DND-41 (cell line): Measurements from ENCODE around the gene S100PBP.

Experiments
- CTCF ChIP-seq: IDR thresholded peaks from 2 replicates; pipeline ENCODE4 v1.5.1; 2012; ENCODE audit warnings: borderline replicate concordance, low read length, moderate library complexity, mild to moderate bottlenecking; ENCODE audit not compliant: poor library complexity, severe bottlenecking; ENCODE audit errors: extremely low read depth
- EZH2 ChIP-seq: IDR thresholded peaks from 3 replicates; pipeline ENCODE4 v1.6.1; 2012; ENCODE audit warnings: borderline replicate concordance, low read depth, mild to moderate bottlenecking, moderate library complexity, low read length, inconsistent platforms; ENCODE audit not compliant: severe bottlenecking

DNA sequence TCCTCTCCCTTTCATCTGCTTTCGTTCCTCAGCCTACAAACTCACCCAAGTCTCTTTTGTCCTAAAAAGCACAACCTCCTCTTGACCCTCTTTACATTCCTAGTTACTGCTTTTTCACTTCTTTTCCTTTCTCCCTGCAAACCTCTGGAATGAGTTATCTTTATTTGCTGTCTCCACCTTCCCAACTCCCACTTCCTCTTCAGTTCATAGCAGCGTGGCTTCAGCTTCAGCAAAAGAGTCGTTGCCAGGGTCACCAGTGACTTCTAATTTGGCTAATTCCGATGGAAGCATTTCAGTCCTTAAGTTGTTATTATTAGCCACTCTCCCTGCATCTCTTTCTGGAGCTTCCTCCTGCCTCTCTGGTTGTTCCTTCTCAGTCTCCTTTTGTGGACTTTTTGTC lies 90.0 kb downstream of the S100PBP start:
- TF ChIP-seq EZH2 (no peak), CTCF (no peak)
